H9 (cell line): ENCODE data around the gene RPS14. TPM values are rescaled to one million over a fixed set of nuclear protein-coding genes. Genes with fewer than 3 reads are reported as not detected.

ENCODE experiments used
- DNase-seq: peaks from one replicate; pipeline ENCODE4 v3.0.0-alpha.2; 2017
- H2AFZ ChIP-seq: one replicate; pipeline ENCODE4 v1.6.1; 2013; ENCODE audit warnings: mild to moderate bottlenecking, low read length, control low read depth, moderate library complexity
- H2AK5ac ChIP-seq: 2 replicates; pipeline ENCODE4 v1.6.1; 2013; ENCODE audit warnings: low read length, control low read depth, mixed read lengths; ENCODE audit not compliant: insufficient read length
- H2BK120ac ChIP-seq: one replicate; pipeline ENCODE4 v1.6.1; 2013; ENCODE audit warnings: low read depth, mild to moderate bottlenecking, low read length, control low read depth, inconsistent platforms; ENCODE audit not compliant: poor library complexity, severe bottlenecking
- H2BK12ac ChIP-seq: 2 replicates; pipeline ENCODE4 v1.6.1; 2013; ENCODE audit warnings: low read length, control low read depth, mixed read lengths, low read depth; ENCODE audit not compliant: insufficient read length
- H2BK15ac ChIP-seq: 2 replicates; pipeline ENCODE4 v1.6.1; 2013; ENCODE audit warnings: low read depth, low read length, control low read depth
- H2BK20ac ChIP-seq: one replicate; pipeline ENCODE4 v1.6.1; 2013; ENCODE audit warnings: low read depth, mild to moderate bottlenecking, low read length, control low read depth, inconsistent platforms; ENCODE audit not compliant: poor library complexity, severe bottlenecking
- H2BK5ac ChIP-seq: 2 replicates; pipeline ENCODE4 v1.6.1; 2013; ENCODE audit warnings: low read length, control low read depth, mixed read lengths; ENCODE audit not compliant: insufficient read length
- H3K14ac ChIP-seq: 2 replicates; pipeline ENCODE4 v1.6.1; 2013; ENCODE audit warnings: low read length, control low read depth; ENCODE audit not compliant: insufficient read depth
- H3K18ac ChIP-seq: 2 replicates; pipeline ENCODE4 v1.6.1; 2013; ENCODE audit warnings: low read depth, mild to moderate bottlenecking, mixed read lengths, low read length, control low read depth; ENCODE audit not compliant: insufficient read length
- H3K23ac ChIP-seq: 2 replicates; pipeline ENCODE4 v1.6.1; 2013; ENCODE audit warnings: low read length, control low read depth, mixed read lengths, low read depth; ENCODE audit not compliant: insufficient read length
- H3K23me2 ChIP-seq: 2 replicates; pipeline ENCODE4 v1.6.1; 2013; ENCODE audit warnings: low read depth, mild to moderate bottlenecking, mixed read lengths, low read length, control low read depth; ENCODE audit not compliant: insufficient read length, poor library complexity, severe bottlenecking
- H3K27ac ChIP-seq: 2 replicates; pipeline ENCODE4 v1.5.1; 2013; ENCODE audit warnings: low read length, control low read depth, mixed read lengths, low read depth; ENCODE audit not compliant: insufficient read length
- H3K27me3 ChIP-seq: 2 replicates; pipeline ENCODE4 v1.6.1; 2013; ENCODE audit warnings: low read length, control low read depth, inconsistent platforms; ENCODE audit not compliant: insufficient read depth
- H3K4ac ChIP-seq: 2 replicates; pipeline ENCODE4 v1.6.1; 2013; ENCODE audit warnings: low read depth, mild to moderate bottlenecking, control low read depth, inconsistent platforms, low read length, moderate library complexity
- H3K4me1 ChIP-seq: 2 replicates; pipeline ENCODE4 v1.6.1; 2013; ENCODE audit warnings: low read length, control low read depth, inconsistent platforms; ENCODE audit not compliant: insufficient read depth
- H3K4me2 ChIP-seq: 2 replicates; pipeline ENCODE4 v1.6.1; 2013; ENCODE audit warnings: low read length, control low read depth, mixed read lengths; ENCODE audit not compliant: insufficient read length, insufficient read depth
- H3K56ac ChIP-seq: 2 replicates; pipeline ENCODE4 v1.6.1; 2013; ENCODE audit warnings: low read depth, mild to moderate bottlenecking, mixed read lengths, low read length, control low read depth; ENCODE audit not compliant: insufficient read length
- H3K79me1 ChIP-seq: 2 replicates; pipeline ENCODE4 v1.6.1; 2013; ENCODE audit warnings: low read depth, mild to moderate bottlenecking, moderate library complexity, low read length, control low read depth, inconsistent platforms; ENCODE audit not compliant: insufficient read depth, poor library complexity, severe bottlenecking
- H3K79me2 ChIP-seq: 2 replicates; pipeline ENCODE4 v1.6.1; 2013; ENCODE audit warnings: low read length, control low read depth, inconsistent platforms; ENCODE audit not compliant: insufficient read depth
- H3K9ac ChIP-seq: 2 replicates; pipeline ENCODE4 v1.6.1; 2013; ENCODE audit warnings: low read length, control low read depth, mixed read lengths; ENCODE audit not compliant: insufficient read length; ENCODE audit errors: extremely low read depth
- H3K9me3 ChIP-seq: one replicate; pipeline ENCODE4 v1.6.1; 2013; ENCODE audit warnings: low read depth, low read length, inconsistent platforms; ENCODE audit not compliant: control insufficient read depth
- H3T11ph ChIP-seq: one replicate; pipeline ENCODE4 v1.6.1; 2013; ENCODE audit warnings: mild to moderate bottlenecking, low read length, control low read depth, inconsistent platforms
- H4K20me1 ChIP-seq: one replicate; pipeline ENCODE4 v1.6.1; 2013; ENCODE audit not compliant: control insufficient read depth, insufficient read length, insufficient read depth
- H4K5ac ChIP-seq: 2 replicates; pipeline ENCODE4 v1.6.1; 2013; ENCODE audit warnings: low read depth, mild to moderate bottlenecking, mixed read lengths, low read length, control low read depth; ENCODE audit not compliant: insufficient read length
- H4K8ac ChIP-seq: replicated peaks from 2 replicates; pipeline ENCODE4 v1.6.1; 2013; ENCODE audit warnings: low read length, control low read depth, mixed read lengths, low read depth; ENCODE audit not compliant: insufficient read length
- H4K91ac ChIP-seq: 2 replicates; pipeline ENCODE4 v1.6.1; 2013; ENCODE audit warnings: low read depth, mild to moderate bottlenecking, moderate library complexity, mixed read lengths, low read length, control low read depth; ENCODE audit not compliant: insufficient read length
- H3K27ac Mint-ChIP-seq, 3 experiments: 2 replicates in 2 of 3; 3 replicates in 1 of 3; pipeline ENCODE4 v1.8.0; 2020 to 2021; ENCODE audit warnings: mixed read lengths in 3 of 3, mild to moderate bottlenecking in 1 of 3, moderate library complexity in 1 of 3
- H3K27me3 Mint-ChIP-seq: 2 replicates; pipeline ENCODE4 v1.8.0; 2021; ENCODE audit warnings: low read depth, mild to moderate bottlenecking, moderate library complexity, mixed read lengths
- H3K36me3 Mint-ChIP-seq, 3 experiments: 2 replicates in 2 of 3; 3 replicates in 1 of 3; pipeline ENCODE4 v1.8.0; 2020 to 2021; ENCODE audit warnings: low read depth in 3 of 3, mixed read lengths in 3 of 3; ENCODE audit not compliant: insufficient read depth in 1 of 3
- H3K4me1 Mint-ChIP-seq, 2 experiments: 2 replicates each; pipeline ENCODE4 v1.8.0; 2020; ENCODE audit warnings: mixed read lengths in 2 of 2
- H3K4me3 Mint-ChIP-seq, 2 experiments: 2 replicates in 1 of 2; 3 replicates in 1 of 2; pipeline ENCODE4 v1.8.0; 2020 to 2021; ENCODE audit warnings: mild to moderate bottlenecking in 2 of 2, mixed read lengths in 2 of 2, moderate library complexity in 1 of 2
- H3K9me3 Mint-ChIP-seq, 2 experiments: 2 replicates in 1 of 2; 3 replicates in 1 of 2; pipeline ENCODE4 v1.8.0; 2020; ENCODE audit warnings: mild to moderate bottlenecking in 2 of 2, mixed read lengths in 2 of 2, moderate library complexity in 1 of 2
- WGBS: extraction: QIAGEN DNeasy Blood & Tissue Kit; methylation state at CpG from one replicate; pipeline ENCODE4 v1.1.7; 2013; ENCODE audit warnings: missing lambda C conversion rate, low lambda C conversion rate, mixed read lengths; ENCODE audit not compliant: insufficient read length; ENCODE audit errors: extremely low coverage; 5-methylcytosine and 5-hydroxymethylcytosine counted together
- long read RNA-seq: library from polyadenylated mRNA; unstranded; transcript quantifications from one replicate; pipeline ENCODE4 v2.0.0, GENCODE V29; 2020
- total RNA-seq: library from RNA; stranded (reverse); gene quantifications from 2 replicates; pipeline ENCODE4 v1.2.1, GENCODE V29; 2021
- TF ChIP-seq, protein P1 (sequence below): fragments of 200-600 bp; sonication (generic); conservative IDR thresholded peaks from 3 replicates; pipeline ENCODE4 v1.8.0; 2021; ENCODE audit warnings: antibody characterized with exemption, mild to moderate bottlenecking

Gene RPS14
- total RNA-seq = 2,533 and 2,603 TPM in 2 replicates
- long read RNA-seq, transcript RPS14-203 (5 exons, 569 nt) = major isoform, 772 of 998 reads
- long read RNA-seq, transcript RPS14-202 (5 exons, 2,314 nt) = minor isoform, 41 of 998 reads
- long read RNA-seq, transcript RPS14-201 (5 exons, 712 nt) = minor isoform, 47 of 998 reads
- long read RNA-seq, transcript RPS14-205 (3 exons, 3,119 nt) = minor isoform, 12 of 998 reads
- long read RNA-seq, partial matches to known transcripts = 82 of 998 reads
- long read RNA-seq, other reads (novel, unspliced or antisense) = 42 of 998 reads

DNA sequence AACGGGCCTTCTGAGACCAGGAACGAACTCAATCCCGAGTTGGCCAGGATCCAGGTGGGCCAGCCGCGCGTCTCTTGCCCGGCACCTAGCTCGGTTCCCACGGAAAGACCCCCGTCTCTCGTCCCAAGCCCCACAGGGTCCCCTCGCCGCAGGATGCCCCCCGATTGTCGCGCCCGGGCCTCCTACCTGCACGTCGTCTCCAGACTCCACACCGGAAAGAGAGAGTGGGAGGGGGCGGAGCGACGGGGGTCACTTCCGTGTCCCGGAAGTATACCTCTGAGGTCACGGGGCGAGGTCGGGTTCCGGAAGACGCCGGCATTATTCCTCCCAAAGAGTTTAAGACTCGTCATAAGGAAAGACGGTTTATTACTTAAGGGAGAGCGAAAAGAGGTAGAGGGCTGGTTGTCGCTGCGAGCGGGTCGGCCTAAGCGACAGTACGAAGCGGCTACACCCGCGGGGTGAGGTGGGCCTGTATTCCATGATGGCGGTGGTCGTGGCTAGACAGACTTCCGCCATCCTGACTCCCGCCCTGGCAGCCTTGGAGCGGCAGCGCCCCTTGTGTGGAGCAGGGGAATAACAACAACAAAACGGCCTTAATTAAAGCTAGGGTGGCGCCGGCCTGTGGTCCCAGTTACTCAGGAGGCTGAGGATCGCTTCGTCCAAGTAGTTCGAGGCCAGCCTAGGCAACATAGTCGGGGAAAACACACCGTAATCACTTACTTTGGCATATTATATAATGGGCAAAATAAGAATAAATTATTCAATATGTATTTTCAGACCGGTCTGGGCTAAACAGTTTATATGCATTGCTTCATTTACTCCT is at the start of gene RPS14:
TSS of gene RPS14 (minus strand) at position 223 of the 823 bp plus-strand sequence. CDS start 2,006 bp downstream, outside the sequence.
- H3K4me1 ChIP-seq = peaks cover 2% of the 10 kb centered on the region; the same call in 1 of the 2 replicates
- peak within 1 kb of the TSS; percentile 95 for H3K4me2 ChIP-seq
- TF ChIP-seq, protein P1, sequence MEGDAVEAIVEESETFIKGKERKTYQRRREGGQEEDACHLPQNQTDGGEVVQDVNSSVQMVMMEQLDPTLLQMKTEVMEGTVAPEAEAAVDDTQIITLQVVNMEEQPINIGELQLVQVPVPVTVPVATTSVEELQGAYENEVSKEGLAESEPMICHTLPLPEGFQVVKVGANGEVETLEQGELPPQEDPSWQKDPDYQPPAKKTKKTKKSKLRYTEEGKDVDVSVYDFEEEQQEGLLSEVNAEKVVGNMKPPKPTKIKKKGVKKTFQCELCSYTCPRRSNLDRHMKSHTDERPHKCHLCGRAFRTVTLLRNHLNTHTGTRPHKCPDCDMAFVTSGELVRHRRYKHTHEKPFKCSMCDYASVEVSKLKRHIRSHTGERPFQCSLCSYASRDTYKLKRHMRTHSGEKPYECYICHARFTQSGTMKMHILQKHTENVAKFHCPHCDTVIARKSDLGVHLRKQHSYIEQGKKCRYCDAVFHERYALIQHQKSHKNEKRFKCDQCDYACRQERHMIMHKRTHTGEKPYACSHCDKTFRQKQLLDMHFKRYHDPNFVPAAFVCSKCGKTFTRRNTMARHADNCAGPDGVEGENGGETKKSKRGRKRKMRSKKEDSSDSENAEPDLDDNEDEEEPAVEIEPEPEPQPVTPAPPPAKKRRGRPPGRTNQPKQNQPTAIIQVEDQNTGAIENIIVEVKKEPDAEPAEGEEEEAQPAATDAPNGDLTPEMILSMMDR = peak; percentile 91
- peak within 1 kb of the TSS; percentile 56 for H3K56ac ChIP-seq
- peak within 1 kb of the TSS; percentile 98 to 100 for H3K4me3 Mint-ChIP-seq
- peak within 1 kb of the TSS; percentile 24 for H4K91ac ChIP-seq
- peak within 1 kb of the TSS; percentile 27 for H2BK5ac ChIP-seq
- H3K14ac ChIP-seq = peak within 1 kb of the TSS; percentile 99
- H3K27ac ChIP-seq = peak within 1 kb of the TSS; percentile 62
- peaks cover 14 to 30% of the 10 kb centered on the region in 2 experiments for H3K4me1 Mint-ChIP-seq
- no peak within 1 kb of the TSS for H4K8ac ChIP-seq
- H3K27me3 Mint-ChIP-seq = no peaks in the 10 kb centered on the region
- H2BK12ac ChIP-seq = no peak within 1 kb of the TSS
- H2AK5ac ChIP-seq = no peak within 1 kb of the TSS
- H3K4ac ChIP-seq = no peak within 1 kb of the TSS; the same call in 1 of the 2 replicates
- peaks cover 8% of the 10 kb centered on the region for H3K23me2 ChIP-seq
- H3T11ph ChIP-seq = no peak within 1 kb of the TSS
- H3K79me1 ChIP-seq = peaks cover 3% of the 10 kb centered on the region
- H3K9me3 Mint-ChIP-seq = peaks cover 3% of the 10 kb centered on the region in 2 experiments
- H3K9ac ChIP-seq = peak within 1 kb of the TSS; percentile 100
- H3K9me3 ChIP-seq = no peaks in the 10 kb centered on the region
- peak within 1 kb of the TSS; percentile 5 for H3K23ac ChIP-seq
- H4K5ac ChIP-seq = peak within 1 kb of the TSS; percentile 79
- peak within 1 kb of the TSS; percentile 97 for H3K18ac ChIP-seq
- whole genome bisulfite sequencing = no CpG with 5 or more reads among the region's 58 CpGs
- H4K20me1 ChIP-seq = no peaks in the 10 kb centered on the region
- H3K36me3 Mint-ChIP-seq = peaks cover 46 to 53% (median 46%) of the 10 kb centered on the region in 3 experiments
- H2BK120ac ChIP-seq = peak within 1 kb of the TSS; percentile 61
- H2BK15ac ChIP-seq = no peak within 1 kb of the TSS
- peak; percentile 94 for DNase-seq
- no peaks in the 10 kb centered on the region for H3K27me3 ChIP-seq
- peaks cover 16% of the 10 kb centered on the region; the same call in 1 of the 2 replicates for H3K79me2 ChIP-seq
- H2BK20ac ChIP-seq = no peak within 1 kb of the TSS
- peak within 1 kb of the TSS; percentile 71 for H2AFZ ChIP-seq
- H3K27ac Mint-ChIP-seq = peak within 1 kb of the TSS; percentile 100
